GM23248 (cell line): Measurements from ENCODE around the gene IL22.

Experiments used
- EZH2 ChIP-seq: fragments of 200-600 bp; sonication (generic); IDR thresholded peaks from 2 replicates; pipeline ENCODE4 v1.6.1; 2018; ENCODE audit warnings: antibody characterized with exemption, mild to moderate bottlenecking; ENCODE audit not compliant: insufficient read depth, poor library complexity, severe bottlenecking
- EZH2phosphoT487 ChIP-seq: fragments of 200-600 bp; sonication (generic); IDR thresholded peaks from 2 replicates; pipeline ENCODE4 v1.6.1; 2018; ENCODE audit warnings: antibody characterized with exemption, moderate library complexity, mild to moderate bottlenecking, low read depth; ENCODE audit not compliant: insufficient read depth

DNA sequence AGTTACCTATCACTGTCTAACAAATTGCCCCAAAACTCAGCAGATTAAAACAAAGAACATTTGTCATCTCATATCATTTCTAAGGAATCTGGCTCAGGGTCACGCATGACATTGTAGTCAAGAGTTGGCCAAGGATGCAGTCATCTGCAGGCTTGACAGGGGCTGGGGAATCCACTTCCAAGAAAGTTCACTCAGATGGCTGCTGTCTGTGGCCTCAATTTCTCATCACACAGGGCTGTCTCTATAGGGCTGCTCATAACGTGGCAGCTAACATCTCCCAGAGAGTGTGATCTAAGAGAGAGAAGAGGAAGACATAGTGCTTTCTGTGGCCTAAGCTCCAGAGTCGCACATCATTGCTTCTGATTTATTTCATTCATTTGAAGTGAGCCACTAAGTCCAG, 17.0 kb upstream of the IL22 start:
- TF ChIP-seq EZH2: no peak
- no peak for TF ChIP-seq EZH2phosphoT487
